ENCODE data around the gene DUSP28.

DUSP28 gene

GRCh38 chr2:240597054-240597418, 36.9 kb downstream of the DUSP28 start:
- no peak overlapping the region for H3K4me3 ChIP-seq (ENCODE audit: low read depth, low read length)
- no peak for DNase-seq (ENCODE audit: low read depth)
- no peak for TF ChIP-seq CTCF (IDR thresholded peaks at IDR 0.05; ENCODE audit: low read depth, low read length, missing control alignments)
- in situ Hi-C loops (cut with HindIII; ENCODE audit: low sequenced_read_pairs) = no loop called here

- no peak for TF ChIP-seq CTCF (IDR thresholded peaks at IDR 0.05; ENCODE audit: low read depth, low read length, missing control alignments)
- H3K4me3 ChIP-seq (ENCODE audit: low read depth, low read length) = no peak overlapping the region
- in situ Hi-C loops (cut with HindIII; ENCODE audit: low sequenced_read_pairs) = no loop called here
- DNase-seq (ENCODE audit: low read depth) = no peak
Measured at GRCh38 chr2:240597419-240598181, 37.4 kb downstream of the DUSP28 start.

- in situ Hi-C loops (cut with HindIII; ENCODE audit: low sequenced_read_pairs) = no loop called here
- no peak for DNase-seq (ENCODE audit: low read depth)
- no peak overlapping the region for H3K4me3 ChIP-seq (ENCODE audit: low read depth, low read length)
- no peak for TF ChIP-seq CTCF (IDR thresholded peaks at IDR 0.05; ENCODE audit: low read depth, low read length, missing control alignments)
Measured at GRCh38 chr2:240598311-240598911, 38.3 kb downstream of the DUSP28 start.

GRCh38 chr2:240599141-240599583, 39.0 kb downstream of the DUSP28 start:
- in situ Hi-C loops (cut with HindIII; ENCODE audit: low sequenced_read_pairs) = no loop called here
- no peak for DNase-seq (ENCODE audit: low read depth)

GRCh38 chr2:240600451-240600961, 40.3 kb downstream of the DUSP28 start:
- no peak for TF ChIP-seq CTCF (IDR thresholded peaks at IDR 0.05; ENCODE audit: low read depth, low read length, missing control alignments)
- DNase-seq (ENCODE audit: low read depth) = no peak
- in situ Hi-C loops (cut with HindIII; ENCODE audit: low sequenced_read_pairs) = no loop called here
- no peak overlapping the region for H3K4me3 ChIP-seq (ENCODE audit: low read depth, low read length)

More at GRCh38 chr2:240599141-240599583, 39.0 kb downstream of the DUSP28 start:
- H3K4me3 ChIP-seq (ENCODE audit: low read depth, low read length) = no peak overlapping the region
- no peak for TF ChIP-seq CTCF (IDR thresholded peaks at IDR 0.05; ENCODE audit: low read depth, low read length, missing control alignments)

- in situ Hi-C loops (cut with HindIII; ENCODE audit: low sequenced_read_pairs) = no loop called here
- no peak for DNase-seq (ENCODE audit: low read depth)
- TF ChIP-seq CTCF (IDR thresholded peaks at IDR 0.05; ENCODE audit: low read depth, low read length, missing control alignments) = no peak
Measured at GRCh38 chr2:240601061-240601830, 41.1 kb downstream of the DUSP28 start.

More at GRCh38 chr2:240601061-240601830, 41.1 kb downstream of the DUSP28 start:
- no peak overlapping the region for H3K4me3 ChIP-seq (ENCODE audit: low read depth, low read length)
